NK-92 (cell line): ENCODE results near the gene SMARCB1.

Source experiments
- DNase-seq: peaks from one replicate; lab custom pipeline; 2025; ENCODE audit not compliant: unreplicated experiment; lab: John Stamatoyannopoulos, UW

Gene SMARCB1

DNA sequence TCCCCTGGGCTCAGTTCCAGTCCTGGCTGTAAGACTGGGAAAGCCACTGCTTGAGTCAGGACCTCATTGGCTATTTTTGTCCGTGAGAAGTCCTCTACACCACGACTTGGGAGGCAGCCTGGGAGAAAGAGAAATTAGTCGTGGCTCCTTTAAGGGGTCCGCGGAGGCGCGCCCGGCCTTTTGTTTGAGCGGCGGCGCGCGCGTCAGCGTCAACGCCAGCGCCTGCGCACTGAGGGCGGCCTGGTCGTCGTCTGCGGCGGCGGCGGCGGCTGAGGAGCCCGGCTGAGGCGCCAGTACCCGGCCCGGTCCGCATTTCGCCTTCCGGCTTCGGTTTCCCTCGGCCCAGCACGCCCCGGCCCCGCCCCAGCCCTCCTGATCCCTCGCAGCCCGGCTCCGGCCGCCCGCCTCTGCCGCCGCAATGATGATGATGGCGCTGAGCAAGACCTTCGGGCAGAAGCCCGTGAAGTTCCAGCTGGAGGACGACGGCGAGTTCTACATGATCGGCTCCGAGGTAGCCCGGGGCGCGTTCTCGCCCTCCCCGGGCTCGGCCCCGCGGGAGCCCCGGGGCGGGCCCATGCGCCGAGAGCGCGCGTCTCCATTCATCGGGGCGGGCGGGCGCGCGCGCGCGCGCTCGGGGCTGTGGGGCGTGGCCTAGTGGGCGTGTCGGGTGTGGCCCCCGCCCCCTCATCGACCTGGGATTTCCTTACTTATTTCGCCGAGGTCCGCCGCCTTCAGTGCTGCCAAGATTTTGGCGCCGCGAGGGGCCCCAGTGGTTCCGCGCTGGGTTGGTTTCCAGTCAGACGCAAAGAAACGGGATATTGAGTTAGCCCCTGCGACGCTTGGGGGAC is at the start of gene SMARCB1:
SMARCB1 (plus strand) TSS at position 215 of the 848 bp plus-strand sequence; CDS start at position 419, 204 bp downstream.
- DNase-seq, result no peak

DNA sequence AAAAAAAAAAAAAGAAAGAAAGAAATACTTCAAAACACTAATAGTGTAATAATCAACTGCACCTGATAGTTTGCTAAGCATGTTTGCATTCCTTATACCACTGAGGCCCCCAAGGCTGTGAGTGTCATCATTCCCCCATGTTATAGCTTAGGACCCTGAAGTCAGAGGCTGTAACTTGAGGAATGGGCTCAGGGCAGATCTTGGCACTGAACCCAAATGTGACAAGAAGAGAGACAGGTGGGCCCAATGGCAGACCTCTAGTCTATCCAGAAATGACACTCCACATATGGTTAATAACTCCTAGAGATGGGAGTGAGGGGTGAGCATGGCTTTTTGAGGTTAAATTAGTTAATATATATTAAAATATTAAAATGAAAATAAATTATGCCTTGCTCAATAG is 49.1 kb upstream of the SMARCB1 start:
- DNase-seq, result no peak

DNA sequence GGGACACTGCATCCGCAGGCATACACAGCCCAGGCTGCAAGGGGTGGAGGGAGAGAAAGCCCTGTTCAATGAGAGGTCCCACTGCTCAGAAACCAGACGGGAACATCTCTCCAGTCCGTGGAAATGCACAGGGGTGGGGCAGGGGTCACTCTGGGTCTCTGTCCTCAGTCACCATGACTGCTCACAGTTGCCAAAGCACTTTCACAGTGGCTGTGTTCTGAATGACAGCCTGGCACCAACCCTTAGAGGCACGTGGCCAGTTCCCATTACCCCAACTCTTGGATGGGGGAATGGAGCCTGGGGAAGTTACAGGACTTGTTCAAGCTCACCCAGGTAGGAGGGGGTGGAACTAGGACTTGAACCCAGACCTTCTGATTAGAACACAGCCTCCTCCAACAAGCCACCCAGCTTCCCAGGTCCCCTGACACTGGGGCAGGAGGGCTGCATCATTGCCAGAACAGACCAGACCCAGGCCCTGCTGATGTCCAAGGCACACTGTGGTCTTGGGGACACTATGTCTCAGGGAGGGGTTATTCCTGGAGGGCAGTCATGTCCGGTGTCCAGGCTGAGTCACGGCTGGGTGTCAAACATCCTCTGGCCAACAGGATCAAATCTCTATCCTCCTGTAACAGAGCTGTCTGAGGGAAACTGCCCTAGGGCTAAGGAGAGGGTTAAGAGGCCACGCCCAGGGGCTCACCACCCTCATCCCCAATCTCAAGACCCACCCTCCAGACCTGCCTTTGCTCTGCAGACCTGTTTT is 44.1 kb upstream of the SMARCB1 start:
- DNase-seq, result no peak

DNA sequence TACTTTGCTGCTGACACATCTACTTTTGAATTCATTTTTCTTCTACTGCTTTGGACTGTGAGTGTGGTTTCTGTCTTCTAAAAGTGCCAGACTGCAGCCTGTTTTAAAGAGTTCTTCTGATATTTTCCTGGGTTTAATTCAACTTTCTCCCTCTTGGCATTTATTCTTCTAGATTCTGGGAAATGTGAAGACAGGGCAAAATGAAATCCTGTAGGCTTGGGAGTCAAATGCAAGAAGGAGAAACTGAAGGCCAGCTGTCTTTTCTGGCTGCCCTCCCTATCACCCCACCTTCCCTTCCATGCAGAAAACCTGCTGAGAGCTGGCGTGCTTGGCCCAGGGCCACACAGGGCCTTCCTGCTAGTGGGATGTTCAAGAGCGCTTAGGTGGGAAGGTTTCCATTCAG is 43.5 kb upstream of the SMARCB1 start:
- no peak for DNase-seq

DNA sequence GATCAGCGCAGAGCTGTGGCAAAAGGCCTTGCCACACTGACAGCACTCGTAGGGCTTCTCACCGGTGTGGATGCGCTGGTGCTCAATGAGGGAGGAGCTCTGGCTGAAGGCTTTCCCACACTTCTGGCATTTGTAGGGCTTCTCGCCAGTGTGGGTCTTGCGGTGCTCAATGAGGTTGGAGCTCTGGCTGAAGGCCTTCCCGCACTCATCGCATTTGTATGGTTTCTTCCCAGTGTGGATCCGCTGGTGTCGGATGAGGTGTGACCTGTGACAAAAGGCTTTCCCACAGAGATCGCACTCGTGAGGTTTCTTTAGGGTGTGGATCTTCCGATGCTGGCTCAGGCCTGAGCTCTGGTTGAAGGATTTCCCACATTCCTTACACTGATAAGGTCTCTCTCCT is 42.8 kb upstream of the SMARCB1 start:
- no peak for DNase-seq

DNA sequence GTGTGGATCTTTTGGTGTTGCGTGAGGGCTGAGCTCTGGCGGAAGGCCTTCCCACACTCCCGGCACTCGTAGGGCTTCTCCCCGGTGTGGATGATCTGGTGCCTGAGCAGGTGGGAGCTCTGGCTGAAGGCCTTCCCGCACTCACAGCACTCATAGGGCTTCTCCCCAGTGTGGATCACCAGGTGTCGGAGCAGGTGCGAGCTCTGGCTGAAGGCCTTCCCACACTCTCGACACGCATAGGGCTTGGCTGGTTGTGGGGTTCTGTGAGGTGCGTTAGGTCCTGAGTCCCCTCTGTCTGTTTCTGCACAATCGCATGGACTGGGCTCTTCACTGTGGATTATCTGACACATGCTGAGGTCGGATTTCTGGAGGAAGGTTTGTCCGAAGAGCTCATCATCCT is 42.3 kb upstream of the SMARCB1 start:
- no peak for DNase-seq

DNA sequence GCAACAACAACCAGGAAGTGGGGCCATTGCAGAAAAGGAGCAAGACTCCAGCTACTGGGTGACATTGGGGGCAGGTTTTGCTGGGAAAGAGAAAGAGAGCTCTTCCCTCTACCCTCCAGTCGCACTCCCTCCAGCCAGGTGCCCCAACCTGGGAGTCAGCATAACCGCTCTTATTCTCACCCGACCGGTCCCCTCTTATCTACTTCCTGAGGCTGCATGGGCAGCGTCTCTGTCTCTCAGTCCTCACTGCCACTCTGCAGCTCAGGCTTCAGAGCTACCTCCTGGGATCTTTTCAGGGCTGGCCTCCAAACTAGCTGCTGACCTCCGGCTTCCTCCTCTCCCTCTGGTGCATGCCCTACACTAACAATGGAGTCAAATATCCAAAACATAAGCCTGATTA is 41.0 kb upstream of the SMARCB1 start:
- DNase-seq, result no peak

DNA sequence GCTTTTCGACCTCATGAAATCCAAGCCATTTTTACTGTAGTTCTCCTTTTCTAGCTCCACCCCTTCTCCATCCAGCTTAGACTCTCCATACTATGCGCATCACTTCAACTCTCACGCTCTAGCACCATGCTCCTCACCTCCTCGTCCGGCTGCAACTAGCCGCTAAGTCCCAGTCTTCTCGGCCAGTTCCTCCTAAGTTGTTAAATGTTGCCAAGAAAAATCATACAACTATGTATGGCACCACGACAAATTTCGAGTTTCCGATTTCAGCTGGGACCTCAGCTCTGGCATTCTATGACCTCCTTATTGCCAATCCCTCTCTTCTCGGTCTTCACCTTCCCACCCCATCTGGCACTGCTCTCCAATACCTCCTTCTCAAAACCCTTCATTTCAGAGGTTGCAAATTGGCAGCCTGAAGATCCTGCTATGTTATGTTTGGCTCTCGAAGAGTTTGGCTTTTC is 36.9 kb upstream of the SMARCB1 start:
- no peak for DNase-seq

DNA sequence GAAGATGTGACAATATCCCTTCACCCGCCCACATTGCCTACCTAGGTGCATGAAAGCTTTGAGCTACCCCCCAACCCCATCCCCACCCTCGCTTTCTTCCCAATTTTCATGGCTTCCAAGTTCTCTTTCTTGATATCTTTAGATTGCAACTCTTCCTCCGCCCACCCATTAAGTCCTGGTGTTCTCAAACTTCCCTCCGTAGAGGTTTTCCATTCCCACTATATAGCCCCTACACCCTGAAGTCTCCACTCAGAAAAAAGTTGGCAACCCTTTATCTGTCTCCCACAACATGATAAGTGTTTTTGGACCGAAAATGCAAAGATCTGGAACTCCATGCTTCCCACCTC is 36.4 kb upstream of the SMARCB1 start:
- DNase-seq, result no peak

DNA sequence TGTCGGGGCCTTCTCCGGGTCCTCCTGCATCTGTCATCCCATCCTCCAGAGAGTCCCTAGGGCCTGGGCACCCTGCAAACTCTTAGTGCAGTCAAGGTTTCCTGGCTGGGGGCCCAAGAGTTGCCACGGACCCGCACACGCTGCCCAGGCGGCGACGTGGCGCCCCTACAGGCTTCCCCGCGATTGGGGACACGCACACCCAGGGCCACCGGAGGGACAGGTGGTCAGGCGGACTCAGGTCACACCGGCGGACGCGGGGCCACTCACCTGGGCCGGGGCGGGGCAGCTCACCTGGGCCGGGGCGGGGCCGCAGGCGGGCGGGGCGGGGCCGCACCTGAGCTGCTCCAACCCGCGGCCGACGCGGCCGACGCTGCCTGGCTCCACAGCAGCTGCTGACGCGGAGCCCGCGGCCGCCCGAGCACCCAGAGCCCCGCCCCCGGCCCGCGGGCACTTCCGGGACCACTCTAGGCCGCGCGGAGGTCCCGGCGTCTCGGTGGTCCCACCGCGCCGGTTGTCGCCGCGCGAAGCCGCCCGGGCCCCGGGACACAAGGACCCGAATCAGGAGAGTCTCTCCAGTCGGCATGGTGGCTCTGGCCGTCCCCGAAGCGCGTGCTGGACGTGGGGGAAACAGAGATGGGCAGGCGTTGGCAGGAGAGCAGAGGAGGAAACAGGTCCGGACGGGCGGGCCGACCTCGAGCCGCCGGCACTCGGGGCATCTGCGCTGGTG is 35.9 kb upstream of the SMARCB1 start, which contains the start of gene ZNF70:
ZNF70 (minus strand) TSS at position 399 of the 727 bp plus-strand sequence. CDS start 5,972 bp downstream, outside the sequence.
- DNase-seq, result peak; percentile 11

DNA sequence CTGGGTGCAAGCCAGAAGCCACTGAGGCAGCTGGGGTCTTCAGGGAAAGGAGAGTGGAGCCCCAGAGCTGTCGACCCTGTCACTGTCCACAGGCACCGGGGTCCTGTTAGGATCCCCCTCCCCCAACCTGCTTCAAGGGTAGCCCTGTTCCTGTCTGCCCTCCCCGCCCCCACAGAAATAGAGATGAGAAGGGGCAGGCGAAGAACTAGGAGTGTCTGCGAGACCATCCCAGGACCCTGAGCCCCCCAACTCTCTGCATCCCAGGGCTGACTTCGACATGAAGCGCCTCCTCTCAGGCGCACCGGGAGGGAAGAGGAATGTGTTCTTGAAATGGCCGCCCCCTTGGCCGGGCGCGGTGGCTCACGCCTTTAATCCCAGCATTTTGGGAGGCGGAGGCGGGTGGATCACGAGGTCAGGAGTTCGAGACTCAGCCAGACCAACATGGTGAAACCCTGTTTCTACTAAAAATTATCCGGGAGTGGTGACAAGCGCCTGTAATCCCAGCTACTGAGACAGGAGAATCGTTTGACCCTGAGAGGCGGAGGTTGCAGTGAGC is 35.2 kb upstream of the SMARCB1 start:
- DNase-seq, result no peak

DNA sequence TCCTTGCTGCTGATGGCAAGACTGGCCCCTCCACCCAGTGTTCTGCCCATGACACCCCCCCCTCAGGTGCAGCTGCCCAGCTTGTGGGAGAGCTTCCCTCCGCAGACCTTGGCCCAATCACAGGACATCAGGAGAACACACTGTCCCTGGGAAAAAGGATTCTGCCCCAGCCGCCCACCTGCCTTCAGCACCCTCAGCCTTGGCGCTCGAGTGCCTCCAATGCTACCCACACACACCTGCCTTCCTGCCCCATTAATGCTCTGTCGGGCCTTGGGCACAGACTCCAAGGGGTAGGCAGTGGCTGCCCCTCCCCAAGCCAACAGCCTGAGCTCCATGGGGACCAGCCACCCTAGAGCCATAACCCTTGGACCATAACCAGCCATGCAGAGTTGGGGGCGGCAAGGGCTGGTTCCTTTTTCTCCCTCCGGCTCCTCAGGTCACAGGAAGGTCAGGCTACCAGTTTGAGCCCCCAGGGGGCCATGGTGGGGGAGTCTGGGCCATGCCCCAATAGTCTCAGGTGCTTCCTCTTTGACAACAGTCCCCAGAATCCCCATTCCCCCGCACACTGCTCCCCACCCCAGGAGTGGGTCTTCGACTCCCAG is 34.6 kb upstream of the SMARCB1 start:
- no peak for DNase-seq

DNA sequence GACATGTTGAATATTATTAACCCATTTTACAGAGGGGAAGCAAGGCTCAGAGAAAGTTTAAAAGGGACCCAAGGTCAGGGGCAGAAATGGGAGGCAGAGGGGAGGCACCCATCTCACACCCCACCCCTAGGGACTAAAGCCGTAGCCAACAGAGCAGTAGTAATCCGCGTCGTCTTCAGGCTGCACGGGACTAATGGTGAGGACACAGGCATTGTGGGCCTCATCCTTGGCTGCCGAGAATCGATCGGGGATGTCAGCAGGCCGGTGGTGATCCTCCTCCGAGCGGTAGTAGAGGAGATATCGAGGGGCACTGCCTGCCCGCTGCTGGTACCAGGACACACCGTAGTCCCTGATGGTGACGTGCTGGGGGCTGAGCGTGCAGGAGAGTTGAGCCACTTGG is 34.0 kb upstream of the SMARCB1 start:
- DNase-seq, result no peak

DNA sequence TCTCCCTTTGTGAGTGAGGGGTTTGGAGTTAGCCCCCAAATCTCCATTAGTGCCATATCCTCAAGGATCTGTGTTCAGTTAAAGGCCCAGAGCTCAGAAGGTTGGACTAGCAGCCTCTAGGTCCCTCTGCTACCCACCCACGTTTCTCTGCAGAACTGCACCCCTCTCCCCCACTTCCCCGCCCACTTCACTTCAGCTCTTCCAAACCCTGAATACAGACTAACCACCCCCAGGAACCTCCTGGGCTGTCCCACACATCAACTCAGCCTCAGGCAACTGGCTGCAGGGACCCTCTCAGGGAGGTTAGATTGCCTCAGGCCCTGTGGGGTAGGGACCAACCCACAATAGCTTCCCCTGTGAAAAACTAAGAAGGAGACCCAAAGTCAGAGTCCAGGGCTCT is 33.4 kb upstream of the SMARCB1 start:
- DNase-seq, result no peak

DNA sequence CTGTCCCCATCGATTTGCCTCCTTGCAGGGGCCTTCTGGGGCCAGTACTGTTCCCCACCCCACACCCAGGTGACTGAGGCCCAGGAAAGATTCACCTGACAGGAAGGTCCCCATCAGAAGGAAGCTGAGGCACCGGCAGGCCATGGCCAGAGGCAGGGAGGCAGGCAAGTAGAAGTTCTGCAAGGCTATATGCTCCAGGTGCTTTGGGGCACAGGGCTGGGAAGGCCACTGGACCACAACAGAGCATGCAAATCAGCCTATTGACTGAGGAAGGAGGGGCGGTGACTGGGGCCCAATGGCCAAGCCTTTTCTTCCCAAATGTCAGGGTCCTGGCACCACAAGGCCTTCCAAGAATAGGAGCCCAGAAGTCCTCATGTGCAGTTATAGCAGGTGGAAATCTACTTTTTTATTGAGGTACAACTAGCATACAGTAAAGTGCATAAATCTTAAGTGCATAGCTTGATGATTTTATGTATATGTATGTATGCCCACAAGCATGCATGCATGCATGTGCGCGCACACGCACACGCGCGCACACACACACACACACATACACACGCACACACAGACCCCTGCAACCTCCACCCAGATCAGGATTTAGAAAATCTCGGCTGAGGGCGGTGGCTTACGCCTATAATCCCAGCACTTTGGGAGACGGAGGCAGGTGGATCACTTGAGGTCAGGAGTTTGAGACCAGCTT is 32.4 kb upstream of the SMARCB1 start, which contains the start of gene VPREB3:
VPREB3 (minus strand) TSS at position 206 of the 700 bp plus-strand sequence; CDS start at position 144, 62 bp downstream.
- DNase-seq, result no peak

DNA sequence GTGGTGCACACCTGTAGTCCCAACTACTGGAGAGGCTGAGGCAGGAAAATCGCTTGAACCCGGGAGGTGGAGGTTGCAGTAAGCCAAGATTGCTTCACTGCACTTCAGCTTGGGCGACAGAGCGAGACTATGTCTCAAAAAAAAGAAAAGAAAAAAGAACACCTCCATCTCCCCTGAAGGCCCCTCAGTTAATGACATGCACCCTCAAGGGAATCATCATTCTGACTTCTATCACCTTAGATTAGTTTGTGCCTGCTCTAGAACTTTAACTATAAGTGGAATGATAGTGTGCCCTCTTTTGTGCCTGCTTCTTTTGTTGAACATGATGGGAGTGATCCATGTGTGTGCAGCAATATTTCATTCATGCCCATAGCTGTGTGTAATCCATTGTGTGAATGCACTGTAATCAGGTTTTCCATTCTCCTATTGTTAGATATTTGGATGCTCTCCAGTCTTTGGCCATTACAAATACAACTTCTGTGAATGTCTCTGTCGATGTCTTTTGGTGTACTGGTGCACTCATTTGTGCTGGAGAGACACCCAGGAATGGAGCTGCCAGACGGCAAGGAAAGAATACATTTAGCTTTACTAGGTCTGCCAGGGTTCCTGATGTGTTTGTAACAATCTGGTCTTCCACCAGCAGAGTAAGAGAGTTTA is 31.7 kb upstream of the SMARCB1 start:
- DNase-seq, result no peak

DNA sequence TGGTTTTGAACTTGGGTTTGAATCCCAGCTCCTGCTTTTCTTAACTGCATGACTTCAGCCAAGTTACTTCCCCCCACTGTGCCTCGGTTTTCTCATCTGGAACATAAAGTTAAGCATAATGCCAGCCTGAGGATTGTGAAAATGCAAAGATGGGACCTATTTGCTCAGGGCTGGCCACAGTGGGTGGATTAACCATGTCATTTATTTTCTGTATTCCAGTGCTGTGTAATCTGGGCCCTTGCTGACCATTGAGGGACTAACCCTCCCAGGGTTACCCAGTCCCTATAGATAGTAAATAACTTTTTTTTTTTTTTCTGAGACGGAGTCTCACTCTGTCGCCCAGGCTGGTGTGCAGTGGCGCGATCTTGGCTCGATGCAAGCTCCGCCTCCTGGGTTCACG is 31.1 kb upstream of the SMARCB1 start:
- no peak for DNase-seq

DNA sequence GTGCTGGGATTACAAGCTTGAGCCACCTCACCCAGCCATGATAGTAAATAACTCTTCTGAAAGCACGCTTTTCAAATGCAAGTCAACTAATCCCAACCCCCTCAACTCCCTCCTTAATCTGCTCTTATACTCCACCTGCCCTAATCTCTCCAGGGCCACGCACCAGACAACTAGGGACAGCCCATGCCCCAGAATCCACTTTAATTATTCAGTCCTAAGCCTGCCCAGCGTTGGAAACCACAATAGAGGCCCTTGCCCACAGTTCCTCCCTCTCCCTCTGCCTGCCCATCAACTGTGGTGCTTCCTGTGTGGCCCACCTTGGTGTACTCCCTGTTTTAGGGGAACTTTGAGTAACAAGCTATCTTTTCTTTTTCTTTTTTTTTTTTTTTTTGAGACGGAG is 29.9 kb upstream of the SMARCB1 start:
- no peak for DNase-seq

DNA sequence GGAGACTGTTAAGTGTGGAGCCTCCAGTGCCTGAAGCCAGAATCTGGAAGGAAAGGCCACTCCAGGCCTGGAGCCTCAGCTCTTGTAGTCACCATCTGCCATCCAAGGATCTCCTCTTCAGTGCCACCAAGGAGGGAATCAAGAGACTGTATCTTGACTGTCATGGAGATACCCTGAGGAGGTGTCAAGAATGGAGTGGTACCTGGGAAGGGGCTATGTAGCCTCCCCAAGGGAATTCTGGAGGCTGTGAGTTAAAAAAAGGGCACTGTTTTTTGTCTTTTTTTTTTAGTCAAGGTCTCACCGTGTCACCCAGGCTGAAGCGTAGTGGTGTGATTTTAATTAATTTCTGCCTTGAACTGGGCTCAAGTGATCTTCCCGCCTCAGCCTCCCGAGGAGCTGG is 27.2 kb upstream of the SMARCB1 start:
- no peak for DNase-seq

DNA sequence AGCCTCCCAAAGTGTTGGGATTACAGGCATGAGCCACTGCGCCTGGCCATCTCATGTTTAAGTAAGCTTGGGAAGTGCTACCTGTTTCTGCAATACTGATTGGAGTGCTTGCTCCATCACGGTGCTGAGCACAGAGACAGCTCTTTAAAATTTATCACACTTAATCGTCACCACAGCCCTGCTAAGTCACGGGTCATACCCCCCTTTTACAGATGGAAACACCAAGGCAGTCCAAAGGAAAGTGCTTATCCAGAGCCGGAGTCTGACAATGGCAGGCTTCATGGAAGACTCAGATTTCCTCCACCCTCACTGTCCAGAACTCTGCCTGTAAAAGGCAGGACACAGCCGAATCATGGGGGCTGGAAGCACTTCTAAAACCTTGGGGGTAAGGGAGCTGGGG is 26.7 kb upstream of the SMARCB1 start:
- no peak for DNase-seq
